ENCODE results near the gene KRT20. TPM values are rescaled to one million over a fixed set of nuclear protein-coding genes. Genes with fewer than 3 reads are reported as not detected.

Gene KRT20
- total RNA-seq, 1 donor: not detected

DNA sequence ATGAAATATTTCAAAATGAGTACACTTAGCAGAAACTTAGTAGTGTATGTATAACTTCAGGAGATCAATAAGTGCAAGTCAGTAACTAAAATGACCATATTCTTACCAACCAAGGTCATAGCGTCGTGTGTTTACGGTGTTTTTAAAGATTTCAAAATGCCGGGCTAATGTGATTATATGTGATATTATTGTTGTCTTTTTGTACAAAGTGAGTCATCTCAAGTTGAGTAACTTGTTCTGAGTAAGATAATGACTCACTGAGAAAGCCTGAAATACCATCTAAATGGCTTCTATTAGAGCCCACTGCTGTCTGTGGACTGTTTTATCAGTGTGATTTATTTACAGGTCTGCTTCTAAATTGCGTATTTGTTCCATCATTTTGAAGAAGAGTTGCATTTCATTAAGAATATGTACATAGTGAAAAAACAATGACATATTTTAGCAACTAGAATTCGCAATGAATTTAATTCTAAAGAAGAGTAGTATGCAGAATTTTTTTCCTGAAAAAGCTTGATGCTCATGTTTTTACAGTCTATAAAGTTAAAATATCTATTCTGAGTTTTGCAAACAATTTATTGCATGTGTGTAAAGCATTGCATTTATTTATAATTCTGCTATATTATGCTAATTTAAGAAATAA is 30.7 kb downstream of the KRT20 start:
- no peak overlapping the region for H3K4me3 ChIP-seq (ENCODE audit: low read depth, low read length)
- DNase-seq (ENCODE audit: low read depth): peak; percentile 96
- TF ChIP-seq, protein P1, sequence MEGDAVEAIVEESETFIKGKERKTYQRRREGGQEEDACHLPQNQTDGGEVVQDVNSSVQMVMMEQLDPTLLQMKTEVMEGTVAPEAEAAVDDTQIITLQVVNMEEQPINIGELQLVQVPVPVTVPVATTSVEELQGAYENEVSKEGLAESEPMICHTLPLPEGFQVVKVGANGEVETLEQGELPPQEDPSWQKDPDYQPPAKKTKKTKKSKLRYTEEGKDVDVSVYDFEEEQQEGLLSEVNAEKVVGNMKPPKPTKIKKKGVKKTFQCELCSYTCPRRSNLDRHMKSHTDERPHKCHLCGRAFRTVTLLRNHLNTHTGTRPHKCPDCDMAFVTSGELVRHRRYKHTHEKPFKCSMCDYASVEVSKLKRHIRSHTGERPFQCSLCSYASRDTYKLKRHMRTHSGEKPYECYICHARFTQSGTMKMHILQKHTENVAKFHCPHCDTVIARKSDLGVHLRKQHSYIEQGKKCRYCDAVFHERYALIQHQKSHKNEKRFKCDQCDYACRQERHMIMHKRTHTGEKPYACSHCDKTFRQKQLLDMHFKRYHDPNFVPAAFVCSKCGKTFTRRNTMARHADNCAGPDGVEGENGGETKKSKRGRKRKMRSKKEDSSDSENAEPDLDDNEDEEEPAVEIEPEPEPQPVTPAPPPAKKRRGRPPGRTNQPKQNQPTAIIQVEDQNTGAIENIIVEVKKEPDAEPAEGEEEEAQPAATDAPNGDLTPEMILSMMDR (IDR thresholded peaks at IDR 0.05; ENCODE audit: insufficient read depth, low read depth, low read length): no peak

DNA sequence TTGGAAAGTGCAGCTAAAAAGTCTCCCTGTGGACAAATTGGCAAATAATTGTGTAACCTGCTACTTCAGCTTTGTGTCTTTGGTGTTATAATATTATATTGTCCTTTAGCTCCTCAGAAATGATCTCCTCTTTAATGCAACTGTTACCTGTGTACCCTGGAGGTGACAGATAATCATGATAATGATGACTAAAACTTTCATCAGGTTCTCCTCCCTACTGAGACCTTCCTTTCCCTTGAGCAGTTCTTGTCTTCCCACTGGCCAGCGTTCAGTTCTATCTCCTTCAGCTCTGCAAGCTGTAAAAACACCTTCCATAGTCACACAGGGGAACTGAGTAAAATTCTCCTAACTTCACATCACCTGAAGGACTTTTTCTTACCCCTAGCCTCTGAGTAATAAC is 32.7 kb downstream of the KRT20 start:
- TF ChIP-seq, protein P1 (IDR thresholded peaks at IDR 0.05; ENCODE audit: insufficient read depth, low read depth, low read length): no peak
- DNase-seq (ENCODE audit: low read depth): no peak

DNA sequence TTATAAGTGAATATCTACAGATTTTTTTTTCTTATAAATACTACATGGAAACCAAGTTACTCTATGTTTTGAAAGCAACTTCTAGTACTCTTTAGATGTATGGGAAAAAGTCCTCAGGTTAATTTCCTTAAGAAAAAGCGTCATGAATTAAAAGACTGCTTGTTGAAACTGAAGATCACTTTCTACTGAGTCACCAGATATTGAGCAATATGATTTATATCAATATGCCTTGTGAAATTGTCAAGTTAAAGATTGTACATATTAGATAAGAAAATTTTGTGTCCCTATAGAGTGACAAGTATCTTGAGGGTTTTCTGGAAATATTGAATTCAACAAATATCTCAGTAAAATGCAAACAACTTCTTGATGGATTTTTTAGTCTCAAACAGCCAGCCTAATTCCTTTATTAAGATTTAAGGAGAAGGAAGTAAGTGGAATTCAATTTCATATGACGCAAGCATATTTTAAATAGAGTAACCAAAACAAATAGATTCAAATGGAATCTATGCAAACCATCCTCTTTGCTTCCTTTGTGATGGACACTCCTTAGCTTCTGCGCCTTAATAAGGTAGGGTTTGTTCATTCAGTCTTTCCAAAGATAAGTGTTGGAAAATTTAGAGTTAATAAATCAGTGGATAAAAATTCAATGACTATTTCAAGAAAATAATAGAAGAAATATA is 34.6 kb downstream of the KRT20 start:
- no peak overlapping the region for H3K4me3 ChIP-seq (ENCODE audit: low read depth, low read length)
- peak; percentile 82 for DNase-seq (ENCODE audit: low read depth)
- TF ChIP-seq, protein P1 (IDR thresholded peaks at IDR 0.05; ENCODE audit: insufficient read depth, low read depth, low read length): no peak

More for the DNA sequence above, 32.7 kb downstream of the KRT20 start:
- H3K4me3 ChIP-seq (ENCODE audit: low read depth, low read length): no peak overlapping the region

DNA sequence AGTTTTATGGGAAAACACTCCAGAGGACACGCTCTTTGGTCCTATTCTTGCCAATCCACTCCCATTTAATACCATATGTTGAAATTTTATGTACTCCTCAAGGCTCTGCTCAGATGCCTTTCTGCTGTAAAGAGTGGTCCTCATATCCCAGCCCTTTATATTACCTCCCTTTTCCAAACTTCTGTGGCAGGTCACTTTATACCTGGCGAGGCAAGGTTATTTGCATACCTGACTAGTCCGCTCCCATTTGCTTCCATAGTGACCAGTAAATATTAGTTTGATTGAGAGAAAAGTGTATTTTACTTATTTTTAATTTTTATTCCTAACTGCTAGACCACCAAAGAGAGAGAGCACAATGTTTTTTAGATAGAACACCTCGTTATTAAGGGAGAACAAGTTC is 35.3 kb downstream of the KRT20 start:
- no peak overlapping the region for H3K4me3 ChIP-seq (ENCODE audit: low read depth, low read length)
- TF ChIP-seq, protein P1 (IDR thresholded peaks at IDR 0.05; ENCODE audit: insufficient read depth, low read depth, low read length): no peak
- DNase-seq (ENCODE audit: low read depth): no peak

DNA sequence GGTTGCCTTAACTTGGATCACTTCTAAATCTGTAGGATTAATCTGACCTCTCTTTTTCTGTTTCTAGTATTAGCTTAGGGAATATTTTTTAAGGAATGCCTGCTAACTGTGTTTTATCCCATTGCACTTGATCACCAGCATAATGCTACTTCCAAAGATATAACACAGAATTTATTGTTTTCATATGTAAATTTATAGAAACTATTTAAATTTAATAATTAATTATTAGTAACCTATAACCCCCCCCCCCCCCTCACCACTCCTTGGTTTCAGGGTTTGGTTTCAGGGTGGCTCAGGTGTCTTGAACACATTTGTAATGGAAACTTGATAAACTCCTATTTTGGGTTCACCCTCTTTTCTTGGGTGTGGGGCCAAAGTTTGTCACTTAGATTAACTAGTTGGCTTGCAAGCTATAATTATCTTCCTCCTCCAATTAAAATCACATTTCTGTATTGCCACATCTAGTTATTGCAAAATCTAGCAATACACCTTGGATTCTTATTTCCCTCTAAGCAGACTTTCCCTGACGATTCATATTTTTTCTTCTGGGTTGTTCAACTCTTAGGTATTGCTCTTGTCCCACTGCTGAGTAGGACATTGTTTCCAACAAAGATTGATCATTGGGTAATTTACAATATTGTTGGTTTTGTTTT is 36.3 kb downstream of the KRT20 start:
- no peak overlapping the region for H3K4me3 ChIP-seq (ENCODE audit: low read depth, low read length)
- TF ChIP-seq, protein P1 (IDR thresholded peaks at IDR 0.05; ENCODE audit: insufficient read depth, low read depth, low read length): no peak
- no peak for DNase-seq (ENCODE audit: low read depth)

DNA sequence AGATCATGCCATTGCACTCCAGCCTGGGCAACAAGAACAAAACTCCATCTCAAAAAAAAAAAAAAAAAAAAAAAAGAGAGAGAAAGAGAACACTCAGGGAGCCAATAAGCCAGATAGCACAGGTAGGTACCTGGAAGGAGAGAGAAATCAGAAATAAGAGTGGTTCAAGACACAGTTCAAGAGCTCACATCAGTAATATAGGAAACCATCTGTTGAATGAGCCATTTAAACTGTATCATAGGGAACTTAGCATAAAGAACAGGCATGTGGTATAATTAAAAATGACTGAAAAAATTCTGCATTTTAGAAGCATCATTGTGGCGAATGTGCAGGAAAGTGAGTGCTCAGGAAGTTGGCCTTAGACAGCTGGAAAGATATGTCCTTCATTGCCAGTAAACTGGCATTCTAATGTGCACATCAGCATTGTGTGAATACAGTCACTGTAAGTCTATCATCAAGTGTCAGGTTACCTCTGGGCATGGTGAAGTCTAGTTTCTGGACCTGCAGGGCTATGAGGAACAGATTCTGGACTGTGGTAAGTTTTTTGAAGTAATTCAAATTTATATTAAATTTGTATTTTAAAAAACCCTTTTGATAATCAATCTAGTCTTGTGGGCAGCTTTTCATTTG is 38.4 kb downstream of the KRT20 start:
- TF ChIP-seq, protein P1 (IDR thresholded peaks at IDR 0.05; ENCODE audit: insufficient read depth, low read depth, low read length): no peak
- DNase-seq (ENCODE audit: low read depth): no peak
- H3K4me3 ChIP-seq (ENCODE audit: low read depth, low read length): no peak overlapping the region
